H1 (cell line): ENCODE data around the gene NEURL4. TPM values are rescaled to one million over a fixed set of nuclear protein-coding genes. Genes with fewer than 3 reads are reported as not detected.

Source experiments
- ATF3 ChIP-seq: IDR thresholded peaks from 2 replicates; pipeline ENCODE4 v1.6.1; 2011; ENCODE audit warnings: low read depth, mild to moderate bottlenecking, low read length; ENCODE audit not compliant: insufficient read depth
- CHD7 ChIP-seq: fragments of 300-600 bp; sonication (generic); IDR thresholded peaks from 2 replicates; pipeline ENCODE4 v1.7.1; 2012; ENCODE audit warnings: low read length, moderate library complexity, mild to moderate bottlenecking, inconsistent platforms; ENCODE audit not compliant: insufficient replicate concordance
- KDM1A ChIP-seq: fragments of 200-600, 300-600 bp; sonication (generic); IDR thresholded peaks from 2 replicates; pipeline ENCODE4 v1.7.1; 2016; ENCODE audit warnings: mild to moderate bottlenecking, low read length, borderline replicate concordance
- KDM4A ChIP-seq: IDR thresholded peaks from one replicate; pipeline ENCODE4 v1.7.1; 2012; ENCODE audit warnings: low read depth, mild to moderate bottlenecking, moderate library complexity, low read length, inconsistent platforms; ENCODE audit not compliant: severe bottlenecking
- KDM5A ChIP-seq: fragments of 200-600 bp; IDR thresholded peaks from 2 replicates; pipeline ENCODE4 v1.7.1; 2012; ENCODE audit warnings: mild to moderate bottlenecking, low read length, inconsistent platforms, mixed read lengths
- POLR2A ChIP-seq, 2 experiments: IDR thresholded peaks; 1 replicate in 1 of 2; 2 replicates in 1 of 2; pipeline ENCODE4 v1.6.1; 2011; ENCODE audit warnings: low read depth in 2 of 2, low read length in 2 of 2, mild to moderate bottlenecking in 2 of 2; ENCODE audit errors: control extremely low read depth in 1 of 2
- POU5F1 ChIP-seq: IDR thresholded peaks from 2 replicates; pipeline ENCODE4 v1.6.1; 2011; ENCODE audit warnings: low read depth, mild to moderate bottlenecking, low read length, moderate library complexity
- SIN3A ChIP-seq, 2 experiments: IDR thresholded peaks in 1 of 2; conservative IDR thresholded peaks in 1 of 2; 2 replicates each; pipeline ENCODE4 v1.6.1; 2011 to 2012; ENCODE audit warnings: low read length in 2 of 2, improper control_type of control experiment in 1 of 2, low read depth in 1 of 2, mild to moderate bottlenecking in 1 of 2
- SIX5 ChIP-seq: IDR thresholded peaks from 2 replicates; pipeline ENCODE4 v1.6.1; 2011; ENCODE audit warnings: mild to moderate bottlenecking, low read depth, low read length
- TCF12 ChIP-seq: IDR thresholded peaks from 2 replicates; pipeline ENCODE4 v1.6.1; 2011; ENCODE audit warnings: low read depth, mild to moderate bottlenecking, low read length
- ZNF274 ChIP-seq: IDR thresholded peaks from 2 replicates; pipeline ENCODE4 v1.7.0; 2012; ENCODE audit warnings: low read length, borderline replicate concordance; ENCODE audit errors: extremely low read depth
- polyA plus RNA-seq, 7 experiments: library from polyadenylated mRNA; depleted of rRNA in 3 of 7; stranded (reverse) in 5 of 7; unstranded in 2 of 7; fragments of >200 nt in 5 of 7; fragments of 200-250 nt in 2 of 7; gene quantifications; 1 replicate in 5 of 7; 2 replicates in 1 of 7; 4 replicates in 1 of 7; pipeline versions ENCODE4 v1.2.1 to v1.2.3, GENCODE V29; 2011 to 2013; ENCODE audit warnings: missing spikeins in 2 of 7, mixed read lengths in 2 of 7
- total RNA-seq: library from RNA; stranded (reverse); fragmentation: NEBNext Ultra II Directional; extraction: Animal tissue kit (Norgen Biotek cat#: 25700); gene quantifications from 2 replicates; pipeline ENCODE4 v1.2.1, GENCODE V29; 2021

The NEURL4 gene
- total and polyA plus RNA-seq, 2 of the 8 experiments (the other 6 are each of a cell fraction or from before 2014, with no cell fraction given), result 29.6 to 46.8 TPM

GRCh38 chr17:7294614-7295153 is 34.5 kb downstream of the NEURL4 start, which contains the start of gene YBX2 (continued):
- TF ChIP-seq CHD7 (no peak), ZNF274 (no peak), SIN3A (conservative IDR thresholded peaks at IDR 0.05 in 1 of 2, IDR thresholded peaks at IDR 0.05 in 1 of 2; ENCODE audit: low read depth in 1 of 2, low read length in 2 of 2) (no peak), KDM5A (no peak), KDM1A (no peak), TCF12 (0 out of 2 replicates have a peak, but pooled peaks have one; percentile 10), ATF3 (peak; percentile 61), POLR2A (IDR thresholded peaks at IDR 0.05; ENCODE audit: control extremely low read depth in 1 of 2, low read depth in 2 of 2, low read length in 2 of 2) (no peak), KDM4A (peak; percentile 57), POU5F1 (no peak), SIX5 (no peak)
